Naive thymus-derived CD8-positive, alpha-beta T cell (primary cell): ENCODE measurements around the gene GXYLT1. TPM values are rescaled to one million over a fixed set of nuclear protein-coding genes. Genes with fewer than 3 reads are reported as not detected.

Source experiments
- ATAC-seq, 2 donors: fragments of 150-1000 bp; cut with Tn5 transposase in 1 of 2; sonication (Bioruptor Pico), chemical (Tn5 transposase) in 1 of 2; 1 replicate in 1 of 2; 2 replicates in 1 of 2; pipeline ENCODE4 v1.10.0; 2021; ENCODE audit warnings: mild to moderate bottlenecking in 2 of 2, moderate library complexity in 2 of 2
- POLR2A ChIA-PET: fragments of 350-600 bp; sonication (Branson Sonifier 250); formaldehyde crosslinking; loops from one replicate; lab custom pipeline; 2021; ENCODE audit warnings: antibody characterized with exemption; lab: Charles Lee
- DNase-seq, 10 donors: peaks; one replicate each; pipeline versions ENCODE4 v3.0.0 to v3.0.0-alpha.2; 2020 to 2022
- H3K27ac Mint-ChIP-seq, 10 donors: one replicate each; pipeline ENCODE4 v1.8.0; 2020 to 2022; ENCODE audit warnings: mild to moderate bottlenecking in 10 of 10, mixed read lengths in 10 of 10, moderate library complexity in 4 of 10, inconsistent platforms in 1 of 10
- H3K27me3 Mint-ChIP-seq, 5 donors: one replicate each; pipeline ENCODE4 v1.8.0; 2021 to 2022; ENCODE audit warnings: mixed read lengths in 5 of 5
- H3K36me3 Mint-ChIP-seq, 3 donors: one replicate each; pipeline ENCODE4 v1.8.0; 2020 to 2022; ENCODE audit warnings: mixed read lengths in 3 of 3, mild to moderate bottlenecking in 2 of 3, inconsistent platforms in 1 of 3
- H3K4me1 Mint-ChIP-seq, 4 donors: one replicate each; pipeline ENCODE4 v1.8.0; 2021 to 2022; ENCODE audit warnings: mixed read lengths in 4 of 4
- H3K4me3 Mint-ChIP-seq, 10 donors: one replicate each; pipeline ENCODE4 v1.8.0; 2020 to 2022; ENCODE audit warnings: mild to moderate bottlenecking in 10 of 10, mixed read lengths in 10 of 10, moderate library complexity in 6 of 10, inconsistent platforms in 1 of 10
- H3K9me3 Mint-ChIP-seq, 9 donors: one replicate each; pipeline ENCODE4 v1.8.0; 2020 to 2022; ENCODE audit warnings: mixed read lengths in 9 of 9, mild to moderate bottlenecking in 3 of 9, inconsistent platforms in 1 of 9, moderate library complexity in 1 of 9
- polyA plus RNA-seq, 3 donors: library from polyadenylated mRNA; unstranded; fragments of 300-500 nt; fragmentation: Illumina TruSeq; gene quantifications; one replicate each; pipeline ENCODE4 v1.2.3, GENCODE V29; 2021
- total RNA-seq, 8 experiments: library from RNA in 2 of 8; stranded (reverse) in 2 of 8; gene quantifications; one replicate each; pipeline ENCODE4 v1.2.3 and lab custom pipeline; 2021 to 2026

The GXYLT1 gene
- total and polyA plus RNA-seq, 5 experiments from 2014 or later = 1.6 to 10.8 (median 2.6) TPM

GRCh38 chr12:42141981-42142606 is 2.6 kb downstream of the GXYLT1 start:
- H3K4me3 Mint-ChIP-seq = peak overlapping the region in 1 of 10 donors; percentile 25
- H3K27ac Mint-ChIP-seq = peak overlapping the region in 5 of 10 donors; percentile 24 to 69 (median 39)
- POLR2A ChIA-PET = interaction anchor here (1.7 kb wide), 1 partner anchor 23 kb away, joined by 3 read pairs; no protein-coding TSS in a partner anchor
- H3K9me3 Mint-ChIP-seq = no peaks in the 10 kb centered on the region
- H3K27me3 Mint-ChIP-seq = no peaks in the 10 kb centered on the region
- DNase-seq (no peak), ATAC-seq (no peak)
- no peaks in the 10 kb centered on the region for H3K36me3 Mint-ChIP-seq
- H3K4me1 Mint-ChIP-seq = peaks cover 24 to 49% (median 46%) of the 10 kb centered on the region in 4 donors

- Mint-ChIP-seq H3K27ac (peak overlapping the region in 7 of 10 donors; percentile 3 to 76 (median 39)), H3K4me1 (peaks cover 23 to 54% (median 48%) of the 10 kb centered on the region in 4 donors), H3K4me3 (no peak overlapping the region), H3K27me3 (no peaks in the 10 kb centered on the region), H3K9me3 (no peaks in the 10 kb centered on the region), H3K36me3 (no peaks in the 10 kb centered on the region)
- ATAC-seq = no peak
- POLR2A ChIA-PET = no interaction called here
- DNase-seq = no peak
These were observed 3.8 kb downstream of the GXYLT1 start for GRCh38 chr12:42140901-42141300.

GRCh38 chr12:42135259-42135814 is 9.3 kb downstream of the GXYLT1 start:
- no peaks in the 10 kb centered on the region for H3K36me3 Mint-ChIP-seq
- DNase-seq (no peak), ATAC-seq (no peak)
- H3K27me3 Mint-ChIP-seq = no peaks in the 10 kb centered on the region
- H3K4me3 Mint-ChIP-seq = no peak overlapping the region
- no peak overlapping the region for H3K27ac Mint-ChIP-seq
- no peaks in the 10 kb centered on the region for H3K9me3 Mint-ChIP-seq
- H3K4me1 Mint-ChIP-seq = peaks cover 6 to 53% (median 39%) of the 10 kb centered on the region in 4 donors
- POLR2A ChIA-PET = no interaction called here

GRCh38 chr12:42130672-42131402 is 13.8 kb downstream of the GXYLT1 start:
- Mint-ChIP-seq H3K4me3 (no peak overlapping the region), H3K9me3 (no peaks in the 10 kb centered on the region), H3K27ac (peak overlapping the region in 3 of 10 donors; percentile 14 to 52 (median 20)), H3K4me1 (peaks cover 8 to 61% (median 39%) of the 10 kb centered on the region in 4 donors), H3K27me3 (no peaks in the 10 kb centered on the region), H3K36me3 (no peaks in the 10 kb centered on the region)
- DNase-seq = no peak
- ATAC-seq = no peak
- POLR2A ChIA-PET = no interaction called here

- ATAC-seq (peak in 1 of 2 donors; percentile 41), DNase-seq (peak in 3 of 10 donors; percentile 15 to 33 (median 27))
- Mint-ChIP-seq H3K4me1 (peaks cover 7 to 51% (median 36%) of the 10 kb centered on the region in 4 donors), H3K4me3 (no peak overlapping the region), H3K36me3 (no peaks in the 10 kb centered on the region), H3K27me3 (no peaks in the 10 kb centered on the region), H3K9me3 (no peaks in the 10 kb centered on the region), H3K27ac (peak overlapping the region in 1 of 10 donors; percentile 36)
- POLR2A ChIA-PET = no interaction called here
These were observed 15.0 kb downstream of the GXYLT1 start for GRCh38 chr12:42129595-42130204.

GRCh38 chr12:42128888-42129287 is 15.8 kb downstream of the GXYLT1 start:
- ATAC-seq (no peak), DNase-seq (no peak)
- H3K4me3 Mint-ChIP-seq = no peak overlapping the region
- no peaks in the 10 kb centered on the region for H3K36me3 Mint-ChIP-seq
- H3K27ac Mint-ChIP-seq = no peak overlapping the region
- POLR2A ChIA-PET = no interaction called here
- no peaks in the 10 kb centered on the region for H3K9me3 Mint-ChIP-seq
- H3K27me3 Mint-ChIP-seq = no peaks in the 10 kb centered on the region
- H3K4me1 Mint-ChIP-seq = peaks cover 5 to 47% (median 32%) of the 10 kb centered on the region in 4 donors

- no peak for DNase-seq
- POLR2A ChIA-PET = no interaction called here
- Mint-ChIP-seq H3K9me3 (no peaks in the 10 kb centered on the region), H3K27me3 (no peaks in the 10 kb centered on the region), H3K36me3 (no peaks in the 10 kb centered on the region), H3K4me3 (no peak overlapping the region), H3K27ac (no peak overlapping the region), H3K4me1 (peaks cover 5 to 41% (median 30%) of the 10 kb centered on the region in 4 donors)
- ATAC-seq = no peak
These were observed 16.3 kb downstream of the GXYLT1 start for GRCh38 chr12:42128327-42128726.

GRCh38 chr12:42126963-42127362 is 17.7 kb downstream of the GXYLT1 start:
- Mint-ChIP-seq H3K9me3 (no peaks in the 10 kb centered on the region), H3K36me3 (peaks cover 0 to 5% (median 2%) of the 10 kb centered on the region in 3 donors), H3K27ac (peak overlapping the region in 1 of 10 donors; percentile 17), H3K27me3 (no peaks in the 10 kb centered on the region), H3K4me3 (no peak overlapping the region), H3K4me1 (peaks cover 3 to 33% (median 25%) of the 10 kb centered on the region in 4 donors)
- DNase-seq = no peak
- POLR2A ChIA-PET = no interaction called here
- peak in 1 of 2 donors; percentile 51 for ATAC-seq

- H3K9me3 Mint-ChIP-seq = no peaks in the 10 kb centered on the region
- H3K4me1 Mint-ChIP-seq = peaks cover 5 to 19% (median 15%) of the 10 kb centered on the region in 4 donors
- POLR2A ChIA-PET = no interaction called here
- H3K27me3 Mint-ChIP-seq = no peaks in the 10 kb centered on the region
- H3K27ac Mint-ChIP-seq = no peak overlapping the region
- peaks cover 0 to 8% (median 2%) of the 10 kb centered on the region in 3 donors for H3K36me3 Mint-ChIP-seq
- ATAC-seq (no peak), DNase-seq (no peak)
- no peak overlapping the region for H3K4me3 Mint-ChIP-seq
These were observed 19.3 kb downstream of the GXYLT1 start for GRCh38 chr12:42125388-42125767.

GRCh38 chr12:42124764-42125387 is 19.8 kb downstream of the GXYLT1 start:
- Mint-ChIP-seq H3K4me3 (no peak overlapping the region), H3K4me1 (peaks cover 5 to 17% (median 13%) of the 10 kb centered on the region in 4 donors), H3K27ac (no peak overlapping the region), H3K27me3 (no peaks in the 10 kb centered on the region), H3K36me3 (peaks cover 0 to 8% (median 5%) of the 10 kb centered on the region in 3 donors), H3K9me3 (no peaks in the 10 kb centered on the region)
- no peak for ATAC-seq
- no peak for DNase-seq
- POLR2A ChIA-PET = no interaction called here

- peaks cover 0 to 10% (median 7%) of the 10 kb centered on the region in 4 donors for H3K4me1 Mint-ChIP-seq
- no peak for ATAC-seq
- H3K36me3 Mint-ChIP-seq = peaks cover 18 to 43% (median 40%) of the 10 kb centered on the region in 3 donors
- no peak for DNase-seq
- H3K27me3 Mint-ChIP-seq = no peaks in the 10 kb centered on the region
- peaks cover 0 to 5% (median under 1%) of the 10 kb centered on the region in 9 donors for H3K9me3 Mint-ChIP-seq
- H3K4me3 Mint-ChIP-seq = no peak overlapping the region
- POLR2A ChIA-PET = interaction anchor here (1.1 kb wide), 1 partner anchor 24 kb away, joined by 3 read pairs; no protein-coding TSS in a partner anchor
- H3K27ac Mint-ChIP-seq = peak overlapping the region in 6 of 10 donors; percentile 11 to 62 (median 52)
These were observed 25.5 kb downstream of the GXYLT1 start for GRCh38 chr12:42119085-42119633.
